SU-DHL-6 (cell line): ENCODE measurements around the gene SOX6.

Experiments
- EZH2phosphoT487 ChIP-seq: fragments of 200-600 bp; sonication (generic), shearing (Covaris generic); conservative IDR thresholded peaks from 2 replicates; pipeline ENCODE4 v1.6.1; 2018; ENCODE audit warnings: mild to moderate bottlenecking, antibody characterized with exemption, low read length, moderate library complexity, mixed read lengths
- TF ChIP-seq, protein P1 (sequence below): fragments of 200-600 bp; sonication (generic); IDR thresholded peaks from one replicate; pipeline ENCODE4 v1.5.1; 2017; ENCODE audit warnings: antibody characterized with exemption, mild to moderate bottlenecking, low read length, moderate library complexity; ENCODE audit not compliant: insufficient read depth, poor library complexity, severe bottlenecking

- TF ChIP-seq, protein P1, sequence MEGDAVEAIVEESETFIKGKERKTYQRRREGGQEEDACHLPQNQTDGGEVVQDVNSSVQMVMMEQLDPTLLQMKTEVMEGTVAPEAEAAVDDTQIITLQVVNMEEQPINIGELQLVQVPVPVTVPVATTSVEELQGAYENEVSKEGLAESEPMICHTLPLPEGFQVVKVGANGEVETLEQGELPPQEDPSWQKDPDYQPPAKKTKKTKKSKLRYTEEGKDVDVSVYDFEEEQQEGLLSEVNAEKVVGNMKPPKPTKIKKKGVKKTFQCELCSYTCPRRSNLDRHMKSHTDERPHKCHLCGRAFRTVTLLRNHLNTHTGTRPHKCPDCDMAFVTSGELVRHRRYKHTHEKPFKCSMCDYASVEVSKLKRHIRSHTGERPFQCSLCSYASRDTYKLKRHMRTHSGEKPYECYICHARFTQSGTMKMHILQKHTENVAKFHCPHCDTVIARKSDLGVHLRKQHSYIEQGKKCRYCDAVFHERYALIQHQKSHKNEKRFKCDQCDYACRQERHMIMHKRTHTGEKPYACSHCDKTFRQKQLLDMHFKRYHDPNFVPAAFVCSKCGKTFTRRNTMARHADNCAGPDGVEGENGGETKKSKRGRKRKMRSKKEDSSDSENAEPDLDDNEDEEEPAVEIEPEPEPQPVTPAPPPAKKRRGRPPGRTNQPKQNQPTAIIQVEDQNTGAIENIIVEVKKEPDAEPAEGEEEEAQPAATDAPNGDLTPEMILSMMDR: no peak
- TF ChIP-seq EZH2phosphoT487: no peak
Observed at GRCh38 chr11:16299884-16300782, 56.2 kb downstream of the SOX6 start.
